ENCODE results near the gene PLCB1. TPM values are rescaled to one million over a fixed set of nuclear protein-coding genes. Genes with fewer than 3 reads are reported as not detected.

PLCB1 gene
- polyA plus RNA-seq, 1 donor (not counting 4 experiments of a cell fraction or from before 2014, with no cell fraction given) = 0.37 TPM

DNA sequence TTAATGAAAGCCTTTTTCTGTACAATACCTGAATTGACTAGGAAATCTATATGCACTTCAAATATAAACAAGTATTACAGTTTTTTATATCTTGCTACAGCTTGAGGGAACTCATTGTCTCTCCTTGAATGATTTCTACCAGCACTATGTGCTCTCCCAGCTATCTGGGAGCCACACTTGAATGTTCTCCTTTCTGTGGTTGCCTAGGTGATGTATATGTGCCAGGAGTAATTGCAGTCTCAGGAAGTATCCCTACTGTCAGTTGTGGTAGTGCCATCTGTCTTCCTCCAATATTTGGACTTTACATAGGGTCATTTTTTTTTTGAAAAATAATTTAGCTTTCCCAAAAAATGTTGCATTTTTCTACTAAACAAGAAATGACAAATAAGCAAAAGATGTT, 648.8 kb downstream of the PLCB1 start:
- TF ChIP-seq EZH2 (IDR thresholded peaks at IDR 0.05; ENCODE audit: low read length) = no peak
- TF ChIP-seq, protein P1, sequence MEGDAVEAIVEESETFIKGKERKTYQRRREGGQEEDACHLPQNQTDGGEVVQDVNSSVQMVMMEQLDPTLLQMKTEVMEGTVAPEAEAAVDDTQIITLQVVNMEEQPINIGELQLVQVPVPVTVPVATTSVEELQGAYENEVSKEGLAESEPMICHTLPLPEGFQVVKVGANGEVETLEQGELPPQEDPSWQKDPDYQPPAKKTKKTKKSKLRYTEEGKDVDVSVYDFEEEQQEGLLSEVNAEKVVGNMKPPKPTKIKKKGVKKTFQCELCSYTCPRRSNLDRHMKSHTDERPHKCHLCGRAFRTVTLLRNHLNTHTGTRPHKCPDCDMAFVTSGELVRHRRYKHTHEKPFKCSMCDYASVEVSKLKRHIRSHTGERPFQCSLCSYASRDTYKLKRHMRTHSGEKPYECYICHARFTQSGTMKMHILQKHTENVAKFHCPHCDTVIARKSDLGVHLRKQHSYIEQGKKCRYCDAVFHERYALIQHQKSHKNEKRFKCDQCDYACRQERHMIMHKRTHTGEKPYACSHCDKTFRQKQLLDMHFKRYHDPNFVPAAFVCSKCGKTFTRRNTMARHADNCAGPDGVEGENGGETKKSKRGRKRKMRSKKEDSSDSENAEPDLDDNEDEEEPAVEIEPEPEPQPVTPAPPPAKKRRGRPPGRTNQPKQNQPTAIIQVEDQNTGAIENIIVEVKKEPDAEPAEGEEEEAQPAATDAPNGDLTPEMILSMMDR (optimal IDR thresholded peaks at IDR 0.05 in 1 of 3, IDR thresholded peaks at IDR 0.05 in 1 of 3, conservative IDR thresholded peaks at IDR 0.05 in 1 of 3; ENCODE audit: extremely low read depth in 1 of 3, insufficient read depth in 2 of 3, low read length in 3 of 3) = no peak
- Histone ChIP-seq H3K36me3 (ENCODE audit: control insufficient read depth in 2 of 2, extremely low read depth in 1 of 2, insufficient read depth in 2 of 2, low read length in 2 of 2) (no peaks in the 10 kb centered on the region), H3K9me3 (ENCODE audit: control insufficient read depth, low read depth, low read length) (no peaks in the 10 kb centered on the region), H3K27me3 (ENCODE audit: control insufficient read depth, extremely low read depth, insufficient read depth, low read length) (no peaks in the 10 kb centered on the region), H2AFZ (ENCODE audit: control insufficient read depth, low read length) (no peak overlapping the region), H3K79me2 (ENCODE audit: control insufficient read depth, insufficient read depth, low read length) (no peaks in the 10 kb centered on the region), H4K20me1 (ENCODE audit: control insufficient read depth, extremely low read depth, insufficient read depth, low read length) (no peaks in the 10 kb centered on the region), H3K9me1 (ENCODE audit: control insufficient read depth, extremely low read depth, insufficient read depth, low read length) (no peaks in the 10 kb centered on the region), H3K9ac (ENCODE audit: control insufficient read depth, extremely low read depth, insufficient read depth, low read length) (no peak overlapping the region), H3K4me2 (ENCODE audit: control insufficient read depth, extremely low read depth, insufficient read depth, low read depth, low read length) (no peak overlapping the region), H3K4me1 (ENCODE audit: control insufficient read depth, extremely low read depth, insufficient read depth, low read length) (no peaks in the 10 kb centered on the region), H3K27ac (ENCODE audit: control insufficient read depth, insufficient read depth, low read length) (no peak overlapping the region), H3K4me3 (ENCODE audit: control insufficient read depth in 2 of 3, extremely low read depth in 1 of 3, insufficient read depth in 2 of 3, low read depth in 1 of 3, low read length in 3 of 3) (no peak overlapping the region)
- no peak for DNase-seq (ENCODE audit: low read depth, low spot score)
- dilution Hi-C loops (cut with MboI; ENCODE audit: extremely low pct_ligation_motif_present, low sequenced_read_pairs) = no loop called here
- FAIRE-seq = no peak

DNA sequence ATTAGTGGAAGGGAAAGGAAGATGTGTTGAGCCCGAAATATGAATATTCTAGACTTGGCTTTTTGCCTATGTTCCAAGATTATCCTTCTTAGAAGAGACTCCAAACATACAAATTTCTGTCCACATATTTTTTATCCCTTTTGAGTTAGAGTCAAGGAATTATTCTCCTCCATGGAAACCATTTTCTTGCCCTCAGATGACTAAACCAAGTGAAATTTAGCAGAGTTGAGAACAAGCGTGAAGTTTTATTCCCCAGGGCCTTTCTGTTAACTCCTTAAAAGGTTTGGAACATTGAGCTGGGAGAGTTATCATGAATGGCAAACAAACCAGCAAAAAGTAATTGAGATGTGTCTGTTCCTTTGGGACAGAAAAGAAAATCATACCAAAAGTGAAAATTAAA, 650.7 kb downstream of the PLCB1 start:
- dilution Hi-C loops (cut with MboI; ENCODE audit: extremely low pct_ligation_motif_present, low sequenced_read_pairs) = no loop called here
- H3K4me1 ChIP-seq (ENCODE audit: control insufficient read depth, extremely low read depth, insufficient read depth, low read length) = no peaks in the 10 kb centered on the region
- DNase-seq (ENCODE audit: low read depth, low spot score) (no peak), FAIRE-seq (no peak)
- H3K9me3 ChIP-seq (ENCODE audit: control insufficient read depth, low read depth, low read length) = no peaks in the 10 kb centered on the region
- H3K4me2 ChIP-seq (ENCODE audit: control insufficient read depth, extremely low read depth, insufficient read depth, low read depth, low read length) = no peak overlapping the region
- no peaks in the 10 kb centered on the region for H3K36me3 ChIP-seq (ENCODE audit: control insufficient read depth in 2 of 2, extremely low read depth in 1 of 2, insufficient read depth in 2 of 2, low read length in 2 of 2)
- H3K27me3 ChIP-seq (ENCODE audit: control insufficient read depth, extremely low read depth, insufficient read depth, low read length) = no peaks in the 10 kb centered on the region
- TF ChIP-seq, protein P1 (optimal IDR thresholded peaks at IDR 0.05 in 1 of 3, IDR thresholded peaks at IDR 0.05 in 1 of 3, conservative IDR thresholded peaks at IDR 0.05 in 1 of 3; ENCODE audit: extremely low read depth in 1 of 3, insufficient read depth in 2 of 3, low read length in 3 of 3) = no peak
- TF ChIP-seq EZH2 (IDR thresholded peaks at IDR 0.05; ENCODE audit: low read length) = no peak
- H3K79me2 ChIP-seq (ENCODE audit: control insufficient read depth, insufficient read depth, low read length) = no peaks in the 10 kb centered on the region
- no peaks in the 10 kb centered on the region for H4K20me1 ChIP-seq (ENCODE audit: control insufficient read depth, extremely low read depth, insufficient read depth, low read length)
- H2AFZ ChIP-seq (ENCODE audit: control insufficient read depth, low read length) = no peak overlapping the region
- H3K4me3 ChIP-seq (ENCODE audit: control insufficient read depth in 2 of 3, extremely low read depth in 1 of 3, insufficient read depth in 2 of 3, low read depth in 1 of 3, low read length in 3 of 3) = no peak overlapping the region
- no peak overlapping the region for H3K9ac ChIP-seq (ENCODE audit: control insufficient read depth, extremely low read depth, insufficient read depth, low read length)
- no peaks in the 10 kb centered on the region for H3K9me1 ChIP-seq (ENCODE audit: control insufficient read depth, extremely low read depth, insufficient read depth, low read length)
- H3K27ac ChIP-seq (ENCODE audit: control insufficient read depth, insufficient read depth, low read length) = no peak overlapping the region

Data from keratinocyte (primary cell).